ENCODE data around the gene S100A2. TPM values are rescaled to one million over a fixed set of nuclear protein-coding genes. Genes with fewer than 3 reads are reported as not detected.
"Not testable (repeated sequence)": the region's sequence is repeated elsewhere in the genome, so short reads cannot be mapped to it uniquely, and the experiment has no call there.

S100A2 gene
- total RNA-seq, 1 experiment from 2014 or later, result not detected

DNA sequence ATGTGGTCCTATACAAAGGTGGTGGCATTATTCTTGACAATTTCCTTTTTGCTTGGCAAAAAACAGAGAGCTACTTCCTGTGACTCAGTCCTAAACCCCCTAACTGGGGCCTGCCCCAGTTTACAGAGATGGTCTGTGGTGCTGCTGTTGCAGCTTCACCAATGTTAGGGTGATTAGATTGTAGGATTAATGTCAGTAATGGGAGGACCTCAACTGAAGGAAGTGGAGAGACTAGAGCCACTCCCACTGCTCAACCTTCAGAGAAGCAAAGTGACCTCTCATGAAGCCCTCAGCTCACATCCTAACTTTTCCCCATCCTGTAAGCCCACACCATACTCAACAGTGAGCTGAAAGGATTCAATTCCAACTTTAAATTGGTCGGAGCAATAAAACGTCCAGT, 33.5 kb downstream of the S100A2 start:
- H3K4me3 ChIP-seq (ENCODE audit: low read length), result no peak overlapping the region
- H3K27me3 ChIP-seq (ENCODE audit: low read length), result no peaks in the 10 kb centered on the region
- H3K9me2 ChIP-seq (replicated peaks; ENCODE audit: insufficient read depth, low read length), result no peaks in the 10 kb centered on the region
- H3K9ac ChIP-seq (ENCODE audit: low read length), result no peak overlapping the region
- H3K9me3 ChIP-seq (ENCODE audit: low read length), result no peaks in the 10 kb centered on the region
- H3K4me1 ChIP-seq (ENCODE audit: low read length), result peaks cover 19% of the 10 kb centered on the region
- no peaks in the 10 kb centered on the region for H3K36me3 ChIP-seq (ENCODE audit: insufficient read depth, low read length)
- H3K4me2 ChIP-seq (ENCODE audit: low read depth, low read length, poor library complexity, severe bottlenecking), result no peak overlapping the region
- H4K20me1 ChIP-seq (ENCODE audit: insufficient read depth, low read depth, low read length), result no peaks in the 10 kb centered on the region
- DNase-seq, result no peak
- no peak overlapping the region for H3K27ac ChIP-seq (ENCODE audit: low read length)
- H2AFZ ChIP-seq (ENCODE audit: low read length), result no peak overlapping the region
- H3K79me2 ChIP-seq (ENCODE audit: low read length), result no peaks in the 10 kb centered on the region

DNA sequence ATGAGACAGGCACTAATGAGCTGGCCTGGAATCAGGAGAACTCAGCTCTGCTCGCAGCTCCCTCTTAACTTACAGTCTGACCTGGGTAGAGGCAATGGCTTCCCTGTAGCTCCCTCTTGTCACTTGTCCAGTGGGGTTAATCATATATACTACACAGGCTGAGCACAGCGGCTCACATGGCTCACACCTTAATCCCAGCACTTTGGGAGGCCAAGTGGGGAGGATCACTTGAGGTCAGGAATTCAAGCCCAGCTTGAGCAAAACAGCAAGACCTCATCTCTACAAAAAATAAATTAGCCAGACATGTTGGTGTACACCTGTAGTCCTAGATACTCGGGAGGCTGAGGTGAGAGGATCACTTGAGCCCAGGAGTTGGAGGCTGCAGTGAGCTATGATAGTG, 34.0 kb downstream of the S100A2 start:
- no peaks in the 10 kb centered on the region for H3K9me2 ChIP-seq (replicated peaks; ENCODE audit: insufficient read depth, low read length)
- no peak overlapping the region for H3K27ac ChIP-seq (ENCODE audit: low read length)
- H3K4me3 ChIP-seq (ENCODE audit: low read length), result no peak overlapping the region
- H4K20me1 ChIP-seq (ENCODE audit: insufficient read depth, low read depth, low read length), result no peaks in the 10 kb centered on the region
- H3K9me3 ChIP-seq (ENCODE audit: low read length), result no peaks in the 10 kb centered on the region
- H3K9ac ChIP-seq (ENCODE audit: low read length), result no peak overlapping the region
- DNase-seq, result no peak
- no peaks in the 10 kb centered on the region for H3K79me2 ChIP-seq (ENCODE audit: low read length)
- no peak overlapping the region for H3K4me2 ChIP-seq (ENCODE audit: low read depth, low read length, poor library complexity, severe bottlenecking)
- H3K36me3 ChIP-seq (ENCODE audit: insufficient read depth, low read length), result no peaks in the 10 kb centered on the region
- no peak overlapping the region for H2AFZ ChIP-seq (ENCODE audit: low read length)
- no peaks in the 10 kb centered on the region for H3K27me3 ChIP-seq (ENCODE audit: low read length)
- peaks cover 19% of the 10 kb centered on the region for H3K4me1 ChIP-seq (ENCODE audit: low read length)

DNA sequence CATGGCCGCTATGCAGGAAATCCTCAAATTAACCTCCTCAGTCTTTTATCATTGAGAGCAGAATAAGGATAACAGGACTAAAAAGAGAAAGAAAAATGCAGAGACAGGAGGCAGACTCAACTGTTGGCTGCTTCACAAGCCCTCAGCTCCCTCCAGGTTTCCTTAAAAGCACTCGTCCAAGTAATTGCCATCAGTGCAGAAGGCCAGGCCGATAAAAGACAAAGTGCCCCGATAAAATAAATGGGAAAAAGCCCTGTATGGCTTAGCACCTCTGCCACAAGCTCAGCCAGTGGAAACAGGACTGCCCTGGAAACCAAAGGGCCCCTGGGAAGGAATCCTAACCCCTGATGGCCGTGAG, 38.0 kb downstream of the S100A2 start:
- Histone ChIP-seq H3K9ac (ENCODE audit: low read length) (no peak overlapping the region), H2AFZ (ENCODE audit: low read length) (no peak overlapping the region)

DNA sequence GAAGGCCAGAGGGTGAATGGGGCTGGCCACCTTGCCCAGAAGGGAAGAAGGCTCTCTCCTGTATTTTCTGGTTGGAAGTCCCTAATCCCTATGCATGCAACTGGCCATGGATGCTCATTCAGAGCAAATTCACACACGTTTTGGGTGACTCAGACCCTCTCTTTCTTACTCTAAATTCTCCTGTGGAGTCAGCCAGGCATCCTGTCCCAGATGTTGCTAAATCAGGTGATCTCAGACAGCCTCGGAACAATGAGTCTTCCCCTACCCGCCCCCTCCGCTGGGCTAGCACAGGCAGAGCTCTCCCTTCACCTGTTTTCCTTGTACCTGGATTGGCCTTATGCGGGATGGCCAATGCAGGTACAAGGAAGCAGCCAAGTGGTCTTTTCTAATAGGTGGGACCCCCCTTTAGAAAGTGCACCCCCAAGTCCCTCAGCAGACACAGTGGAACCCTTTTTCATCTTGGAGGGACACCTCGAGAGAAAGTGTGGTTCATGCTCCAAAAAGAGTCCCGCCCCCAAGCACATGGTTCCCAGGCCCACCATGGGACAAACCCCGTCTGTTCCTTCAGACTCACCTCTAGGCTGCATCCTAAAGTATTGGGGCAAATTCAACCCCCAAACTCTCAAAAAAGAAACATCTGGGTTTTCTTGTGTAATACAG, 38.5 kb downstream of the S100A2 start:
- DNase-seq, result no peak
- Histone ChIP-seq H3K79me2 (ENCODE audit: low read length) (no peaks in the 10 kb centered on the region), H3K9ac (ENCODE audit: low read length) (no peak overlapping the region), H2AFZ (ENCODE audit: low read length) (no peak overlapping the region), H3K36me3 (ENCODE audit: insufficient read depth, low read length) (no peaks in the 10 kb centered on the region), H3K4me2 (ENCODE audit: low read depth, low read length, poor library complexity, severe bottlenecking) (no peak overlapping the region), H3K27me3 (ENCODE audit: low read length) (no peaks in the 10 kb centered on the region), H3K4me1 (ENCODE audit: low read length) (peaks cover 6% of the 10 kb centered on the region), H3K9me2 (replicated peaks; ENCODE audit: insufficient read depth, low read length) (no peaks in the 10 kb centered on the region), H3K9me3 (ENCODE audit: low read length) (no peaks in the 10 kb centered on the region), H3K4me3 (ENCODE audit: low read length) (no peak overlapping the region), H3K27ac (ENCODE audit: low read length) (no peak overlapping the region), H4K20me1 (ENCODE audit: insufficient read depth, low read depth, low read length) (no peaks in the 10 kb centered on the region)

More for the DNA sequence above, 38.0 kb downstream of the S100A2 start:
- Histone ChIP-seq H3K36me3 (ENCODE audit: insufficient read depth, low read length) (no peaks in the 10 kb centered on the region), H3K4me1 (ENCODE audit: low read length) (peaks cover 6% of the 10 kb centered on the region), H3K27me3 (ENCODE audit: low read length) (no peaks in the 10 kb centered on the region), H3K79me2 (ENCODE audit: low read length) (no peaks in the 10 kb centered on the region), H3K9me2 (replicated peaks; ENCODE audit: insufficient read depth, low read length) (no peaks in the 10 kb centered on the region), H3K4me3 (ENCODE audit: low read length) (no peak overlapping the region), H4K20me1 (ENCODE audit: insufficient read depth, low read depth, low read length) (no peaks in the 10 kb centered on the region), H3K27ac (ENCODE audit: low read length) (no peak overlapping the region), H3K9me3 (ENCODE audit: low read length) (no peaks in the 10 kb centered on the region), H3K4me2 (ENCODE audit: low read depth, low read length, poor library complexity, severe bottlenecking) (no peak overlapping the region)
- DNase-seq, result no peak

DNA sequence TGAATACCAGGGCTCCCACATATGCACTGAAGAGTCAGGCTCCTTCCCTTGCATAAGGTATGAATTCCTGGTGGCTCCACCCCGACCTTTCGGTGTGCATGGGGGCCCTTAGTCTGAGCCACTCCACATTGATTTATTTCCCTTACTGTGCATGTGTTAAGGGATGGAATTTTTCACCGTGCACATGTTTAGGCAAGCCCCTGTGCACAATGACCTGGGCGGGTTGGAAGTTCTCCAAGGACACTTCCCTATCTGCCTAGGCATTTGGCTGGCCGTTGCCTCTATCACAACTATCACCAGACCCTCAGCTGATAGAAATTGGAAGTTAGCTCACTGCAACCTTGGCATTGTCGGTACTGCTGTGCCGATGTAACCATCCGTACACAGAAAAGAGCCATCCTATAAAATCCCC, 39.5 kb downstream of the S100A2 start:
- H3K9me3 ChIP-seq (ENCODE audit: low read length), result no peaks in the 10 kb centered on the region
- H2AFZ ChIP-seq (ENCODE audit: low read length), result no peak overlapping the region
- no peak overlapping the region for H3K27ac ChIP-seq (ENCODE audit: low read length)
- no peak overlapping the region for H3K4me3 ChIP-seq (ENCODE audit: low read length)
- no peaks in the 10 kb centered on the region for H3K27me3 ChIP-seq (ENCODE audit: low read length)
- no peaks in the 10 kb centered on the region for H3K36me3 ChIP-seq (ENCODE audit: insufficient read depth, low read length)
- no peak overlapping the region for H3K4me2 ChIP-seq (ENCODE audit: low read depth, low read length, poor library complexity, severe bottlenecking)
- no peak for DNase-seq
- no peaks in the 10 kb centered on the region for H3K9me2 ChIP-seq (replicated peaks; ENCODE audit: insufficient read depth, low read length)
- H3K79me2 ChIP-seq (ENCODE audit: low read length), result no peaks in the 10 kb centered on the region
- no peaks in the 10 kb centered on the region for H4K20me1 ChIP-seq (ENCODE audit: insufficient read depth, low read depth, low read length)
- H3K9ac ChIP-seq (ENCODE audit: low read length), result no peak overlapping the region
- peaks cover 6% of the 10 kb centered on the region for H3K4me1 ChIP-seq (ENCODE audit: low read length)

DNA sequence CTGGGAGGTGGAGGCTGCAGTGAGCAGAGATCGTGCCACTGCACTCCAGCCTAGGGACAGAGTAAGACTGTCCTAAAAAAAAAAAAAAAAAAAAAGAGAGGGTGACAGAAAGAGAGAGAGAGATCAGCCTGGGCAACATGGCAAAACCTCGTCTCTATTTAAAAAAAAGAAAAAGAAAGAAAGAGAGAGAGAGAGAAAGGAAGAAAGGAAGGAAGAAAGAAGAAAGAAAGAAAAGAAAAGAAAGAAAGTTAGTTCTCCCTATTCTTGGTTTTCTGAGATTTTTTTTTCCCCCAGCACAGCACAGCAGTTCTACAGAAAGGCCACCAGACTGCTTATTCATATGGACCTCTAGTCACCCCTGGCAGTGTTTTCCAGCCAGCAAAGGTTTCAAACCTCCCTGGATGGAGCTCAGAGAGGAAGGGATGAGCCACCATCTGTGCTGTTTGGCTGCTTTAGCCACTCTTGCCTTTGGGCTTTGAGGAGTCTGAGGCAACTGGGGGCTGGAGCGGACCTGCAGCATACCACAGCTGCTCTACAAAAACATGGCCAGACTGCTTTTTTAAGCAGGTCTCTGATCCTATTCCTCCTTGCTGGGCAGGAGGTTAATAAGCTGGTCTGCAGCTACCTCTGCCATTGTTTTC, 40.4 kb downstream of the S100A2 start:
- Histone ChIP-seq H3K27ac (ENCODE audit: low read length) (no peak overlapping the region), H3K9ac (ENCODE audit: low read length) (no peak overlapping the region), H4K20me1 (ENCODE audit: insufficient read depth, low read depth, low read length) (no peaks in the 10 kb centered on the region), H2AFZ (ENCODE audit: low read length) (no peak overlapping the region), H3K27me3 (ENCODE audit: low read length) (no peaks in the 10 kb centered on the region), H3K4me1 (ENCODE audit: low read length) (peaks cover 6% of the 10 kb centered on the region), H3K9me3 (ENCODE audit: low read length) (no peaks in the 10 kb centered on the region), H3K36me3 (ENCODE audit: insufficient read depth, low read length) (no peaks in the 10 kb centered on the region), H3K4me3 (ENCODE audit: low read length) (no peak overlapping the region), H3K4me2 (ENCODE audit: low read depth, low read length, poor library complexity, severe bottlenecking) (no peak overlapping the region), H3K79me2 (ENCODE audit: low read length) (no peaks in the 10 kb centered on the region), H3K9me2 (replicated peaks; ENCODE audit: insufficient read depth, low read length) (no peaks in the 10 kb centered on the region)
- no peak for DNase-seq

DNA sequence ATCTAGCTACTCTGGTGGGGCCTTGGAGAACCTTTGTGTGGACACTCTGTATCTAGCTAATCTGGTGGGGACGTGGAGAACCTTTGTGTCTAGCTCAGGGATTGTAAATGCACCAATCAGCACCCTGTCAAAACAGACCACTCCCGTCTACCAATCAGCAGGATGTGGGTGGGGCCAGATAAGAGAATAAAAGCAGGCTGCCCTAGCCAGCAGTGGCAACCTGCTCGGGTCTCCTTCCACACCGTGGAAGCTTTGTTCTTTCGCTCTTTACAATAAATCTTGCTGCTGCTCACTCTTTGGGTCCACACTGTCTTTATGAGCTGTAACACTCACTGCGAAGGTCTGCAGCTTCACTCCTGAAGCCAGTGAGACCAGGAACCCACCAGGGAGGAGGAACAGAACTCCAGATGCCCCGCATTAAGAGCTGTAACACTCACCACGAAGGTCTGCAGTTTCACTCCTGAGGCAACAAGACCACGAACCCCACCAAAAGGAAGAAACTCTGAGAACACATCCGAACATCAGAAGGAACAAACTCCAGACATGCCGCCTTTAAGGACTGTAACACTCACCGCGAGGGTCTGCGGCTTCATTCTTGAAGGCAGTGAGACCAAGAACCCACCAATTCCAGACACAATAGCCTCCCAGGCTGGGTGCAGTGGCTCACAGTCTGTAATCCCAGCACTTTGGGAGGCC, 43.1 kb downstream of the S100A2 start:
- not testable (repeated sequence) for H3K4me2 ChIP-seq (ENCODE audit: low read depth, low read length, poor library complexity, severe bottlenecking); H3K9me3 ChIP-seq (ENCODE audit: low read length); H2AFZ ChIP-seq (ENCODE audit: low read length); H3K9me2 ChIP-seq (replicated peaks; ENCODE audit: insufficient read depth, low read length); H3K4me3 ChIP-seq (ENCODE audit: low read length); H3K27me3 ChIP-seq (ENCODE audit: low read length); H3K9ac ChIP-seq (ENCODE audit: low read length); H4K20me1 ChIP-seq (ENCODE audit: insufficient read depth, low read depth, low read length); H3K36me3 ChIP-seq (ENCODE audit: insufficient read depth, low read length); H3K27ac ChIP-seq (ENCODE audit: low read length); DNase-seq; H3K79me2 ChIP-seq (ENCODE audit: low read length); H3K4me1 ChIP-seq (ENCODE audit: low read length)

DNA sequence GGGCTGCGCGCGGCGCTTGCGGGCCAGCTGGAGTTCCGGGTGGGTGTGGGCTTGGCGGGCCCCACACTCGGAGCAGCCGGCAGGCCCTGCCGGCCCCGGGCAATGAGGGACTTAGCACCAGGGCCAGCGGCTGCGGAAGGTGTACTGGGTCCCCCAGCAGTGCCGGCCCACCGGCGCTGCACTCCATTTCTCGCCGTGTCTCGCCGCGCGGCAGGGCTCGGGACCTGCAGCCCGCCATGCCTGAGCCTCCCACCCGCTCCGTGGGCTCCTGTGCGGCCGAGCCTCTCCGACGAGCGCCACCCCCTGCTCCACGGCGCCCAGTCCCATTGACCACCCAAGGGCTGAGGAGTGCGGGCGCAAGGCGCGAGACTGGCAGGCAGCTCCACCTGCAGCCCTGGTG, 43.8 kb downstream of the S100A2 start:
- H3K27ac ChIP-seq (ENCODE audit: low read length); H3K4me3 ChIP-seq (ENCODE audit: low read length); H3K36me3 ChIP-seq (ENCODE audit: insufficient read depth, low read length); H3K4me1 ChIP-seq (ENCODE audit: low read length); H3K79me2 ChIP-seq (ENCODE audit: low read length); H3K9ac ChIP-seq (ENCODE audit: low read length); DNase-seq; H3K4me2 ChIP-seq (ENCODE audit: low read depth, low read length, poor library complexity, severe bottlenecking); H4K20me1 ChIP-seq (ENCODE audit: insufficient read depth, low read depth, low read length); H3K9me2 ChIP-seq (replicated peaks; ENCODE audit: insufficient read depth, low read length); H2AFZ ChIP-seq (ENCODE audit: low read length); H3K27me3 ChIP-seq (ENCODE audit: low read length); H3K9me3 ChIP-seq (ENCODE audit: low read length): not testable (repeated sequence)
